Kidney (tissue), 14 donors: ENCODE data around the gene WDR77. TPM values are rescaled to one million over a fixed set of nuclear protein-coding genes. Genes with fewer than 3 reads are reported as not detected.

Experiments used
- DNase-seq, 5 donors: peaks; one replicate each; pipeline ENCODE4 v3.0.0-alpha.2; 2013 to 2020
- FAIRE-seq: peaks from 2 replicates; lab custom pipeline; 2012; peaks lifted over from hg19 to GRCh38; lab: Jason Lieb, UNC
- H3K27ac ChIP-seq, 2 donors: one replicate each; pipeline ENCODE4 v1.7.0; 2013; ENCODE audit warnings: low read depth in 2 of 2, low read length in 2 of 2, inconsistent platforms in 1 of 2
- H3K27me3 ChIP-seq: one replicate; pipeline ENCODE4 v1.7.1; 2013; ENCODE audit warnings: low read length, inconsistent platforms; ENCODE audit not compliant: control insufficient read depth, insufficient read depth
- H3K36me3 ChIP-seq, 3 donors: one replicate each; pipeline versions ENCODE4 v1.7.0 to v1.7.1; 2013; ENCODE audit warnings: low read length in 3 of 3, control low read depth in 1 of 3, inconsistent platforms in 1 of 3; ENCODE audit not compliant: insufficient read depth in 3 of 3, control insufficient read depth in 2 of 3
- H3K4me1 ChIP-seq, 3 donors: one replicate each; pipeline versions ENCODE4 v1.7.0 to v1.7.1; 2013; ENCODE audit warnings: low read length in 3 of 3, inconsistent platforms in 1 of 3, low read depth in 1 of 3; ENCODE audit not compliant: control insufficient read depth in 2 of 3, insufficient read depth in 2 of 3
- H3K4me3 ChIP-seq, 3 donors: one replicate each; pipeline versions ENCODE4 v1.7.0 to v1.8.1; 2013; ENCODE audit warnings: low read length in 3 of 3, control low read depth in 1 of 3, inconsistent platforms in 1 of 3
- H3K9ac ChIP-seq, 3 donors: one replicate each; pipeline versions ENCODE4 v1.7.0 to v1.7.1; 2013; ENCODE audit warnings: low read length in 3 of 3, control low read depth in 1 of 3, inconsistent platforms in 1 of 3
- H3K9me3 ChIP-seq, 3 donors: one replicate each; pipeline versions ENCODE4 v1.7.0 to v1.7.1; 2013; ENCODE audit warnings: low read length in 3 of 3, control low read depth in 1 of 3, inconsistent platforms in 1 of 3; ENCODE audit not compliant: control insufficient read depth in 2 of 3, insufficient read depth in 1 of 3
- intact Hi-C: fragments of 100-400 bp; cut with DNase I; formaldehyde crosslinking; loops from one replicate; pipeline ENCODE4 v1.11.1; 2022
- polyA plus RNA-seq: library from polyadenylated mRNA; stranded (reverse); fragments of 350-450 nt; fragmentation: Illumina TruSeq; extraction: RNeasy Lipid Tissue Mini Kit (QIAGEN cat#74804); gene quantifications from one replicate; pipeline ENCODE4 v1.2.3, GENCODE V29; 2014; ENCODE audit warnings: low read depth, low replicate concordance; ENCODE audit not compliant: insufficient read depth
- total RNA-seq: library from RNA; stranded (reverse); fragmentation: NEBNext Ultra II Directional; extraction: Animal tissue kit (Norgen Biotek cat#: 25700); gene quantifications from one replicate; pipeline ENCODE4 v1.2.1, GENCODE V29; 2021
- TF ChIP-seq, protein P1 (sequence below): IDR thresholded peaks from 3 replicates; pipeline ENCODE4 v1.5.1; 2012; ENCODE audit warnings: mild to moderate bottlenecking, moderate library complexity, borderline replicate concordance; ENCODE audit not compliant: insufficient read depth; ENCODE audit errors: extremely low read depth
- donor health status: control.
- donor health status: control.
- donor health status: control.
- donor health status: control.
- donor health status: control.
- donor health status: DM: yes; HTN: yes; CAD: no.
- donor health status: Normal renal cell carcinoma (clear cell type).

The WDR77 gene
- total and polyA plus RNA-seq, 2 donors from 2014 or later, result 26.5 to 28.2 TPM

- Histone ChIP-seq H3K36me3 (peaks cover 18 to 37% (median 33%) of the 10 kb centered on the region in 3 donors), H3K9ac (no peak overlapping the region), H3K27ac (no peak overlapping the region), H3K4me1 (peaks cover 0 to 3% (median 0%) of the 10 kb centered on the region in 3 donors), H3K9me3 (no peaks in the 10 kb centered on the region), H3K27me3 (no peaks in the 10 kb centered on the region), H3K4me3 (no peak overlapping the region)
- TF ChIP-seq, protein P1, sequence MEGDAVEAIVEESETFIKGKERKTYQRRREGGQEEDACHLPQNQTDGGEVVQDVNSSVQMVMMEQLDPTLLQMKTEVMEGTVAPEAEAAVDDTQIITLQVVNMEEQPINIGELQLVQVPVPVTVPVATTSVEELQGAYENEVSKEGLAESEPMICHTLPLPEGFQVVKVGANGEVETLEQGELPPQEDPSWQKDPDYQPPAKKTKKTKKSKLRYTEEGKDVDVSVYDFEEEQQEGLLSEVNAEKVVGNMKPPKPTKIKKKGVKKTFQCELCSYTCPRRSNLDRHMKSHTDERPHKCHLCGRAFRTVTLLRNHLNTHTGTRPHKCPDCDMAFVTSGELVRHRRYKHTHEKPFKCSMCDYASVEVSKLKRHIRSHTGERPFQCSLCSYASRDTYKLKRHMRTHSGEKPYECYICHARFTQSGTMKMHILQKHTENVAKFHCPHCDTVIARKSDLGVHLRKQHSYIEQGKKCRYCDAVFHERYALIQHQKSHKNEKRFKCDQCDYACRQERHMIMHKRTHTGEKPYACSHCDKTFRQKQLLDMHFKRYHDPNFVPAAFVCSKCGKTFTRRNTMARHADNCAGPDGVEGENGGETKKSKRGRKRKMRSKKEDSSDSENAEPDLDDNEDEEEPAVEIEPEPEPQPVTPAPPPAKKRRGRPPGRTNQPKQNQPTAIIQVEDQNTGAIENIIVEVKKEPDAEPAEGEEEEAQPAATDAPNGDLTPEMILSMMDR, result no peak
- DNase-seq (no peak), FAIRE-seq (no peak)
- intact Hi-C loops, result no loop called here
Measured at GRCh38 chr1:111442457-111442856, 6.6 kb downstream of the WDR77 start.

GRCh38 chr1:111441573-111442192 lies 7.4 kb downstream of the WDR77 start:
- intact Hi-C loops, result no loop called here
- H3K36me3 ChIP-seq, result peaks cover 18 to 37% (median 33%) of the 10 kb centered on the region in 3 donors
- no peak for FAIRE-seq

GRCh38 chr1:111439461-111440351 lies 9.3 kb downstream of the WDR77 start:
- Histone ChIP-seq H3K9ac (no peak overlapping the region), H3K27ac (no peak overlapping the region), H3K36me3 (peaks cover 18 to 37% (median 33%) of the 10 kb centered on the region in 3 donors), H3K4me1 (no peaks in the 10 kb centered on the region), H3K4me3 (no peak overlapping the region), H3K27me3 (no peaks in the 10 kb centered on the region), H3K9me3 (no peaks in the 10 kb centered on the region)
- no peak for DNase-seq
- TF ChIP-seq, protein P1, result no peak
- no peak for FAIRE-seq
- intact Hi-C loops, result no loop called here

More at GRCh38 chr1:111441573-111442192, 7.4 kb downstream of the WDR77 start:
- H3K27me3 ChIP-seq, result no peaks in the 10 kb centered on the region
- H3K4me1 ChIP-seq, result no peaks in the 10 kb centered on the region
- TF ChIP-seq, protein P1, result no peak
- DNase-seq, result peak in 2 of 5 donors; percentile 15 to 17
- no peak overlapping the region for H3K9ac ChIP-seq
- no peak overlapping the region for H3K4me3 ChIP-seq
- H3K27ac ChIP-seq, result no peak overlapping the region
- H3K9me3 ChIP-seq, result no peaks in the 10 kb centered on the region
